H9 (cell line): ENCODE measurements around the gene ZNF790. TPM values are rescaled to one million over a fixed set of nuclear protein-coding genes. Genes with fewer than 3 reads are reported as not detected.

ENCODE experiments used
- DNase-seq: peaks from one replicate; pipeline ENCODE4 v3.0.0-alpha.2; 2017
- H2AFZ ChIP-seq: one replicate; pipeline ENCODE4 v1.6.1; 2013; ENCODE audit warnings: mild to moderate bottlenecking, low read length, control low read depth, moderate library complexity
- H2AK5ac ChIP-seq: 2 replicates; pipeline ENCODE4 v1.6.1; 2013; ENCODE audit warnings: low read length, control low read depth, mixed read lengths; ENCODE audit not compliant: insufficient read length
- H2BK120ac ChIP-seq: one replicate; pipeline ENCODE4 v1.6.1; 2013; ENCODE audit warnings: low read depth, mild to moderate bottlenecking, low read length, control low read depth, inconsistent platforms; ENCODE audit not compliant: poor library complexity, severe bottlenecking
- H2BK12ac ChIP-seq: 2 replicates; pipeline ENCODE4 v1.6.1; 2013; ENCODE audit warnings: low read length, control low read depth, mixed read lengths, low read depth; ENCODE audit not compliant: insufficient read length
- H2BK15ac ChIP-seq: 2 replicates; pipeline ENCODE4 v1.6.1; 2013; ENCODE audit warnings: low read depth, low read length, control low read depth
- H2BK20ac ChIP-seq: one replicate; pipeline ENCODE4 v1.6.1; 2013; ENCODE audit warnings: low read depth, mild to moderate bottlenecking, low read length, control low read depth, inconsistent platforms; ENCODE audit not compliant: poor library complexity, severe bottlenecking
- H2BK5ac ChIP-seq: 2 replicates; pipeline ENCODE4 v1.6.1; 2013; ENCODE audit warnings: low read length, control low read depth, mixed read lengths; ENCODE audit not compliant: insufficient read length
- H3K14ac ChIP-seq: 2 replicates; pipeline ENCODE4 v1.6.1; 2013; ENCODE audit warnings: low read length, control low read depth; ENCODE audit not compliant: insufficient read depth
- H3K18ac ChIP-seq: 2 replicates; pipeline ENCODE4 v1.6.1; 2013; ENCODE audit warnings: low read depth, mild to moderate bottlenecking, mixed read lengths, low read length, control low read depth; ENCODE audit not compliant: insufficient read length
- H3K23ac ChIP-seq: 2 replicates; pipeline ENCODE4 v1.6.1; 2013; ENCODE audit warnings: low read length, control low read depth, mixed read lengths, low read depth; ENCODE audit not compliant: insufficient read length
- H3K23me2 ChIP-seq: 2 replicates; pipeline ENCODE4 v1.6.1; 2013; ENCODE audit warnings: low read depth, mild to moderate bottlenecking, mixed read lengths, low read length, control low read depth; ENCODE audit not compliant: insufficient read length, poor library complexity, severe bottlenecking
- H3K27ac ChIP-seq: 2 replicates; pipeline ENCODE4 v1.5.1; 2013; ENCODE audit warnings: low read length, control low read depth, mixed read lengths, low read depth; ENCODE audit not compliant: insufficient read length
- H3K27me3 ChIP-seq: 2 replicates; pipeline ENCODE4 v1.6.1; 2013; ENCODE audit warnings: low read length, control low read depth, inconsistent platforms; ENCODE audit not compliant: insufficient read depth
- H3K4ac ChIP-seq: 2 replicates; pipeline ENCODE4 v1.6.1; 2013; ENCODE audit warnings: low read depth, mild to moderate bottlenecking, control low read depth, inconsistent platforms, low read length, moderate library complexity
- H3K4me1 ChIP-seq: 2 replicates; pipeline ENCODE4 v1.6.1; 2013; ENCODE audit warnings: low read length, control low read depth, inconsistent platforms; ENCODE audit not compliant: insufficient read depth
- H3K4me2 ChIP-seq: 2 replicates; pipeline ENCODE4 v1.6.1; 2013; ENCODE audit warnings: low read length, control low read depth, mixed read lengths; ENCODE audit not compliant: insufficient read length, insufficient read depth
- H3K56ac ChIP-seq: 2 replicates; pipeline ENCODE4 v1.6.1; 2013; ENCODE audit warnings: low read depth, mild to moderate bottlenecking, mixed read lengths, low read length, control low read depth; ENCODE audit not compliant: insufficient read length
- H3K79me1 ChIP-seq: 2 replicates; pipeline ENCODE4 v1.6.1; 2013; ENCODE audit warnings: low read depth, mild to moderate bottlenecking, moderate library complexity, low read length, control low read depth, inconsistent platforms; ENCODE audit not compliant: insufficient read depth, poor library complexity, severe bottlenecking
- H3K79me2 ChIP-seq: 2 replicates; pipeline ENCODE4 v1.6.1; 2013; ENCODE audit warnings: low read length, control low read depth, inconsistent platforms; ENCODE audit not compliant: insufficient read depth
- H3K9ac ChIP-seq: 2 replicates; pipeline ENCODE4 v1.6.1; 2013; ENCODE audit warnings: low read length, control low read depth, mixed read lengths; ENCODE audit not compliant: insufficient read length; ENCODE audit errors: extremely low read depth
- H3K9me3 ChIP-seq: one replicate; pipeline ENCODE4 v1.6.1; 2013; ENCODE audit warnings: low read depth, low read length, inconsistent platforms; ENCODE audit not compliant: control insufficient read depth
- H3T11ph ChIP-seq: one replicate; pipeline ENCODE4 v1.6.1; 2013; ENCODE audit warnings: mild to moderate bottlenecking, low read length, control low read depth, inconsistent platforms
- H4K20me1 ChIP-seq: one replicate; pipeline ENCODE4 v1.6.1; 2013; ENCODE audit not compliant: control insufficient read depth, insufficient read length, insufficient read depth
- H4K5ac ChIP-seq: 2 replicates; pipeline ENCODE4 v1.6.1; 2013; ENCODE audit warnings: low read depth, mild to moderate bottlenecking, mixed read lengths, low read length, control low read depth; ENCODE audit not compliant: insufficient read length
- H4K8ac ChIP-seq: replicated peaks from 2 replicates; pipeline ENCODE4 v1.6.1; 2013; ENCODE audit warnings: low read length, control low read depth, mixed read lengths, low read depth; ENCODE audit not compliant: insufficient read length
- H4K91ac ChIP-seq: 2 replicates; pipeline ENCODE4 v1.6.1; 2013; ENCODE audit warnings: low read depth, mild to moderate bottlenecking, moderate library complexity, mixed read lengths, low read length, control low read depth; ENCODE audit not compliant: insufficient read length
- H3K27ac Mint-ChIP-seq, 3 experiments: 2 replicates in 2 of 3; 3 replicates in 1 of 3; pipeline ENCODE4 v1.8.0; 2020 to 2021; ENCODE audit warnings: mixed read lengths in 3 of 3, mild to moderate bottlenecking in 1 of 3, moderate library complexity in 1 of 3
- H3K27me3 Mint-ChIP-seq: 2 replicates; pipeline ENCODE4 v1.8.0; 2021; ENCODE audit warnings: low read depth, mild to moderate bottlenecking, moderate library complexity, mixed read lengths
- H3K36me3 Mint-ChIP-seq, 3 experiments: 2 replicates in 2 of 3; 3 replicates in 1 of 3; pipeline ENCODE4 v1.8.0; 2020 to 2021; ENCODE audit warnings: low read depth in 3 of 3, mixed read lengths in 3 of 3; ENCODE audit not compliant: insufficient read depth in 1 of 3
- H3K4me1 Mint-ChIP-seq, 2 experiments: 2 replicates each; pipeline ENCODE4 v1.8.0; 2020; ENCODE audit warnings: mixed read lengths in 2 of 2
- H3K4me3 Mint-ChIP-seq, 2 experiments: 2 replicates in 1 of 2; 3 replicates in 1 of 2; pipeline ENCODE4 v1.8.0; 2020 to 2021; ENCODE audit warnings: mild to moderate bottlenecking in 2 of 2, mixed read lengths in 2 of 2, moderate library complexity in 1 of 2
- H3K9me3 Mint-ChIP-seq, 2 experiments: 2 replicates in 1 of 2; 3 replicates in 1 of 2; pipeline ENCODE4 v1.8.0; 2020; ENCODE audit warnings: mild to moderate bottlenecking in 2 of 2, mixed read lengths in 2 of 2, moderate library complexity in 1 of 2
- CTCF ChIP-seq: fragments of 200-600 bp; sonication (generic); conservative IDR thresholded peaks from 3 replicates; pipeline ENCODE4 v1.8.0; 2021; ENCODE audit warnings: antibody characterized with exemption, mild to moderate bottlenecking
- WGBS: extraction: QIAGEN DNeasy Blood & Tissue Kit; methylation state at CpG from one replicate; pipeline ENCODE4 v1.1.7; 2013; ENCODE audit warnings: missing lambda C conversion rate, low lambda C conversion rate, mixed read lengths; ENCODE audit not compliant: insufficient read length; ENCODE audit errors: extremely low coverage; 5-methylcytosine and 5-hydroxymethylcytosine counted together
- long read RNA-seq: library from polyadenylated mRNA; unstranded; transcript quantifications from one replicate; pipeline ENCODE4 v2.0.0, GENCODE V29; 2020
- total RNA-seq: library from RNA; stranded (reverse); gene quantifications from 2 replicates; pipeline ENCODE4 v1.2.1, GENCODE V29; 2021

Gene ZNF790
- total RNA-seq: 8.2 and 9.6 TPM in 2 replicates
- long read RNA-seq, transcript ZNF790-207 (5 exons, 2,361 nt): minor isoform, 19 of 51 reads
- long read RNA-seq, transcript ZNF790-201 (5 exons, 3,037 nt): major isoform, 29 of 51 reads
- long read RNA-seq, partial matches to known transcripts: 0 of 51 reads
- long read RNA-seq, other reads (novel, unspliced or antisense): 1 of 51 reads

GRCh38 chr19:36837906-36838783 is at the start of gene ZNF790:
TSS of gene ZNF790 (minus strand) at chr19:36838387. CDS start at chr19:36825619, 12,768 bp downstream.
- peak within 1 kb of the TSS in 1 of 3 experiments; percentile 53; a peak in 1 of 7 replicates for H3K27ac Mint-ChIP-seq
- no peak within 1 kb of the TSS for H2BK12ac ChIP-seq
- peak within 1 kb of the TSS; percentile 86 for H3K18ac ChIP-seq
- H3K56ac ChIP-seq: no peak within 1 kb of the TSS
- peak within 1 kb of the TSS; percentile 91 for H3K4me2 ChIP-seq
- H3K27me3 ChIP-seq: no peaks in the 10 kb centered on the region
- H3K9me3 Mint-ChIP-seq: peaks cover 16 to 33% of the 10 kb centered on the region in 2 experiments
- H2BK120ac ChIP-seq: no peak within 1 kb of the TSS
- no peak within 1 kb of the TSS; a peak in 1 of 5 replicates for H3K4me3 Mint-ChIP-seq
- H2BK5ac ChIP-seq: no peak within 1 kb of the TSS
- no peak within 1 kb of the TSS for H4K5ac ChIP-seq
- WGBS: no CpG with 5 or more reads among the region's 56 CpGs
- peak within 1 kb of the TSS; percentile 88 for H3K14ac ChIP-seq
- no peak within 1 kb of the TSS for H2AFZ ChIP-seq
- H3T11ph ChIP-seq: no peak within 1 kb of the TSS
- H4K8ac ChIP-seq: no peak within 1 kb of the TSS
- no peaks in the 10 kb centered on the region for H4K20me1 ChIP-seq
- peaks cover under 1% of the 10 kb centered on the region for H3K79me1 ChIP-seq
- peaks cover 11% of the 10 kb centered on the region for H3K23me2 ChIP-seq
- H3K27ac ChIP-seq: no peak within 1 kb of the TSS
- no peaks in the 10 kb centered on the region; the same call in 1 of the 2 replicates for H3K27me3 Mint-ChIP-seq
- no peak within 1 kb of the TSS for H4K91ac ChIP-seq
- H3K9me3 ChIP-seq: no peaks in the 10 kb centered on the region
- H2AK5ac ChIP-seq: no peak within 1 kb of the TSS
- peak within 1 kb of the TSS; percentile 81 for H3K9ac ChIP-seq
- DNase-seq: peak; percentile 90
- TF ChIP-seq CTCF: no peak
- no peak within 1 kb of the TSS for H3K23ac ChIP-seq
- peaks cover 3% of the 10 kb centered on the region; the same call in 1 of the 2 replicates for H3K79me2 ChIP-seq
- no peaks in the 10 kb centered on the region for H3K4me1 ChIP-seq
- peaks cover 33 to 39% (median 35%) of the 10 kb centered on the region in 3 experiments for H3K36me3 Mint-ChIP-seq
- no peak within 1 kb of the TSS for H3K4ac ChIP-seq
- H3K4me1 Mint-ChIP-seq: peaks cover 3 to 5% of the 10 kb centered on the region in 2 experiments
- H2BK15ac ChIP-seq: no peak within 1 kb of the TSS
- no peak within 1 kb of the TSS for H2BK20ac ChIP-seq
